ENCODE data around the gene CST9L. TPM values are rescaled to one million over a fixed set of nuclear protein-coding genes. Genes with fewer than 3 reads are reported as not detected.
A peak's percentile ranks its signal among the peaks of the same experiment; 100 is the strongest.

CST9L gene
- total RNA-seq, 1 donor from 2014 or later = not detected

- H3K27ac Mint-ChIP-seq (ENCODE audit: unreplicated experiment) = no peak overlapping the region
- H3K36me3 Mint-ChIP-seq (ENCODE audit: low read depth) = no peaks in the 10 kb centered on the region
- no peak for DNase-seq (ENCODE audit: low read depth, low spot score)
- peaks cover 8% of the 10 kb centered on the region for H3K4me1 Mint-ChIP-seq
- no peak overlapping the region for H3K4me3 Mint-ChIP-seq
- no peaks in the 10 kb centered on the region for H3K27me3 Mint-ChIP-seq (ENCODE audit: low read depth)
- no peak for TF ChIP-seq CTCF (conservative IDR thresholded peaks at IDR 0.05)
- H3K9me3 Mint-ChIP-seq = no peaks in the 10 kb centered on the region
Observed at GRCh38 chr20:23608251-23608846, 40.1 kb upstream of the CST9L start.

- Mint-ChIP-seq H3K4me1 (peaks cover 8% of the 10 kb centered on the region), H3K27me3 (ENCODE audit: low read depth) (no peaks in the 10 kb centered on the region), H3K9me3 (no peaks in the 10 kb centered on the region), H3K4me3 (no peak overlapping the region), H3K27ac (ENCODE audit: unreplicated experiment) (no peak overlapping the region), H3K36me3 (ENCODE audit: low read depth) (no peaks in the 10 kb centered on the region)
- TF ChIP-seq CTCF (conservative IDR thresholded peaks at IDR 0.05) = no peak
- no peak for DNase-seq (ENCODE audit: low read depth, low spot score)
Observed at GRCh38 chr20:23607497-23608245, 39.4 kb upstream of the CST9L start.

GRCh38 chr20:23606652-23607049 is 38.4 kb upstream of the CST9L start:
- Mint-ChIP-seq H3K27ac (ENCODE audit: unreplicated experiment) (no peak overlapping the region), H3K4me3 (no peak overlapping the region), H3K4me1 (peaks cover 8% of the 10 kb centered on the region), H3K36me3 (ENCODE audit: low read depth) (no peaks in the 10 kb centered on the region), H3K27me3 (ENCODE audit: low read depth) (no peaks in the 10 kb centered on the region), H3K9me3 (no peaks in the 10 kb centered on the region)
- DNase-seq (ENCODE audit: low read depth, low spot score) = peak; percentile 86
- TF ChIP-seq CTCF (conservative IDR thresholded peaks at IDR 0.05) = peak; percentile 90

GRCh38 chr20:23605867-23606651 is 37.8 kb upstream of the CST9L start, which contains the start of gene CST9:
Gene CST9, minus strand, starts transcription at chr20:23605917. Its CDS starts 53 bp downstream, at chr20:23605864.
- no peaks in the 10 kb centered on the region for H3K27me3 Mint-ChIP-seq (ENCODE audit: low read depth)
- peaks cover 8% of the 10 kb centered on the region for H3K4me1 Mint-ChIP-seq
- no peaks in the 10 kb centered on the region for H3K9me3 Mint-ChIP-seq
- DNase-seq (ENCODE audit: low read depth, low spot score) = no peak
- no peaks in the 10 kb centered on the region for H3K36me3 Mint-ChIP-seq (ENCODE audit: low read depth)
- TF ChIP-seq CTCF (conservative IDR thresholded peaks at IDR 0.05) = no peak
- H3K27ac Mint-ChIP-seq (ENCODE audit: unreplicated experiment) = no peak within 1 kb of the TSS
- no peak within 1 kb of the TSS for H3K4me3 Mint-ChIP-seq

GRCh38 chr20:23604306-23604705 is 36.0 kb upstream of the CST9L start:
- H3K27ac Mint-ChIP-seq (ENCODE audit: unreplicated experiment) = no peak overlapping the region
- H3K27me3 Mint-ChIP-seq (ENCODE audit: low read depth) = no peaks in the 10 kb centered on the region
- no peaks in the 10 kb centered on the region for H3K36me3 Mint-ChIP-seq (ENCODE audit: low read depth)
- H3K4me1 Mint-ChIP-seq = peaks cover 5% of the 10 kb centered on the region
- H3K9me3 Mint-ChIP-seq = no peaks in the 10 kb centered on the region
- DNase-seq (ENCODE audit: low read depth, low spot score) = no peak
- TF ChIP-seq CTCF (conservative IDR thresholded peaks at IDR 0.05) = no peak
- H3K4me3 Mint-ChIP-seq = no peak overlapping the region

Data from neural crest cell (in vitro differentiated cells).